GM12892 (cell line): ENCODE measurements around the gene MRC1.

Source experiments
- POLR2A ChIP-seq: IDR thresholded peaks from 2 replicates; pipeline ENCODE4 v1.6.1; 2011; ENCODE audit warnings: low read depth, low read length, control low read depth
- POLR2AphosphoS5 ChIP-seq: IDR thresholded peaks from 2 replicates; pipeline ENCODE4 v1.6.1; 2011; ENCODE audit warnings: low read depth, low read length, control low read depth
- TAF1 ChIP-seq: IDR thresholded peaks from 2 replicates; pipeline ENCODE4 v1.6.1; 2011; ENCODE audit warnings: low read depth, mild to moderate bottlenecking, control low read depth, low read length, borderline replicate concordance

GRCh38 chr10:17792991-17793390, 16.2 kb upstream of the MRC1 start:
- TF ChIP-seq POLR2A (no peak), TAF1 (no peak), POLR2AphosphoS5 (no peak)
